ENCODE data around the gene HIRA.

Gene HIRA

GRCh38 chr22:19358195-19358594, 73.3 kb downstream of the HIRA start:
- no peaks in the 10 kb centered on the region for H3K9me3 ChIP-seq (ENCODE audit: low read length)
- H3K27ac ChIP-seq (ENCODE audit: low read depth, low read length), result no peak overlapping the region
- H3K9ac ChIP-seq (ENCODE audit: low read length), result no peak overlapping the region
- H3K27me3 ChIP-seq (ENCODE audit: control insufficient read depth in 1 of 2, insufficient read depth in 2 of 2, low read length in 2 of 2), result no peaks in the 10 kb centered on the region
- H3K4me3 ChIP-seq (ENCODE audit: low read depth in 1 of 2, low read length in 2 of 2), result no peak overlapping the region
- H3K4me1 ChIP-seq (ENCODE audit: insufficient read depth, low read length), result no peaks in the 10 kb centered on the region
- H3K36me3 ChIP-seq (ENCODE audit: insufficient read depth, low read length), result peaks cover 73% of the 10 kb centered on the region

- Histone ChIP-seq H3K36me3 (ENCODE audit: insufficient read depth, low read length) (peaks cover 79% of the 10 kb centered on the region), H3K27me3 (ENCODE audit: control insufficient read depth in 1 of 2, insufficient read depth in 2 of 2, low read length in 2 of 2) (no peaks in the 10 kb centered on the region), H3K27ac (ENCODE audit: low read depth, low read length) (no peak overlapping the region), H3K9ac (ENCODE audit: low read length) (no peak overlapping the region), H3K4me3 (ENCODE audit: low read depth in 1 of 2, low read length in 2 of 2) (no peak overlapping the region), H3K9me3 (ENCODE audit: low read length) (no peaks in the 10 kb centered on the region), H3K4me1 (ENCODE audit: insufficient read depth, low read length) (no peaks in the 10 kb centered on the region)
Measured at GRCh38 chr22:19357270-19358105, 74.0 kb downstream of the HIRA start.

GRCh38 chr22:19356708-19357269, 74.7 kb downstream of the HIRA start:
- H3K27ac ChIP-seq (ENCODE audit: low read depth, low read length), result no peak overlapping the region
- H3K4me3 ChIP-seq (ENCODE audit: low read depth in 1 of 2, low read length in 2 of 2), result no peak overlapping the region
- no peak overlapping the region for H3K9ac ChIP-seq (ENCODE audit: low read length)
- H3K9me3 ChIP-seq (ENCODE audit: low read length), result no peaks in the 10 kb centered on the region
- H3K27me3 ChIP-seq (ENCODE audit: control insufficient read depth in 1 of 2, insufficient read depth in 2 of 2, low read length in 2 of 2), result no peaks in the 10 kb centered on the region
- H3K4me1 ChIP-seq (ENCODE audit: insufficient read depth, low read length), result no peaks in the 10 kb centered on the region
- H3K36me3 ChIP-seq (ENCODE audit: insufficient read depth, low read length), result peaks cover 85% of the 10 kb centered on the region

DNA sequence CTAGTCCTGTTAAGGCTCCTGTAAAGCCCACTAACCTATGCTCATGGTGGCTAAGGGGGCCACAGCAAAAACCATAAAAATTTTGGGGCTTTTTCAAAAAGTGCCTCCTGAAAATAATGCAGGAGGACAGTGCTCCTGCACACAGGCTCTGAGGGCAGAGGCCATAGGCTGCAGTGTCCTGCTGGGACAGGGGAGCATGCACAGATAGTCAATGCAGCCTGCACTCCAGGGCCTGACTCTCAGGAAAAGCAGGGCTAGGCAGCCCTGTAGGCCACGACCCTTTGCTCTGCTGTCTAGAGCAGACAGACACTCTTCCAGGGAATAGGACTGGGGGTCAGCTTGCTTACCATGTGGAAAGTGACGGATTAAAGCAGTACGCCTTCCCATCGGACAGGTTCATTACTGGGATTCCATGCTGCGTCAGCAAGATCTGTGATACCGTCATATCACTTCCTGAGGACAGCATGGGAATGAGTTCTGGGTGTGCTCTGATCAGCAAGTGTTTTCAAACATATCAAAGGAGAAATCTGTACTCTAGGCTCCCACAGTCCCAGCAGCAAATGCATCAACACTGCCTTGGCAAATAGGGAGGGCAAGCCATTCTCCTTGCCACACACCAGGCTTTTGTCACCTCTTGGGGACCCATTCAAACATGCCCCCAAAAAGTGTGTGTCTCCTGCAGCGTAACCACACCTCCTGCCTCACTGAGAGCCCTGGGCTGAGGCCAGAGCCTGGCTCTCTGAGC, 75.9 kb downstream of the HIRA start:
- Histone ChIP-seq H3K36me3 (ENCODE audit: insufficient read depth, low read length) (peaks cover 86% of the 10 kb centered on the region), H3K4me3 (ENCODE audit: low read depth in 1 of 2, low read length in 2 of 2) (no peak overlapping the region), H3K4me1 (ENCODE audit: insufficient read depth, low read length) (no peaks in the 10 kb centered on the region), H3K9ac (ENCODE audit: low read length) (no peak overlapping the region), H3K9me3 (ENCODE audit: low read length) (no peaks in the 10 kb centered on the region), H3K27me3 (ENCODE audit: control insufficient read depth in 1 of 2, insufficient read depth in 2 of 2, low read length in 2 of 2) (no peaks in the 10 kb centered on the region), H3K27ac (ENCODE audit: low read depth, low read length) (no peak overlapping the region)

DNA sequence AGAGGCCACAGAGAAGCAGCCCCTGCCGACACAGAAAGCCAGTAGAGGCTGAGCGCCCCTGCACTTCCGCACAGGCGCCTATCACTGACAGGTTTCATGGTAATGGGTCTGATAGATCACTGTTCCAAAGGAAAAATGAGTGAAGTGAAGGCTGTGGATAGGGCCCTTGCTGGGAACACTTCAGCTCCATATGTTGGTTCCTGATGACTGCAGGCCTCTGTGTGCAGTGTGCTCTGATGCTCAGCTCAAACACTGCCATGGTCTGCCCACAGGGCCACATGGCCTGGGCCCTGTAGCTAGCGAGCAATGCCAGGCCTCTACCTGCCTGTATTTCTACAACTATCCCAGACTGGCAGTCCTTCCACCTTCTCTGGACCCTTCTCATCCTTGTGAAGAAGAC, 77.3 kb downstream of the HIRA start:
- Histone ChIP-seq H3K9me3 (ENCODE audit: low read length) (no peaks in the 10 kb centered on the region), H3K9ac (ENCODE audit: low read length) (no peak overlapping the region), H3K4me1 (ENCODE audit: insufficient read depth, low read length) (no peaks in the 10 kb centered on the region), H3K27me3 (ENCODE audit: control insufficient read depth in 1 of 2, insufficient read depth in 2 of 2, low read length in 2 of 2) (no peaks in the 10 kb centered on the region), H3K4me3 (ENCODE audit: low read depth in 1 of 2, low read length in 2 of 2) (no peak overlapping the region), H3K27ac (ENCODE audit: low read depth, low read length) (no peak overlapping the region), H3K36me3 (ENCODE audit: insufficient read depth, low read length) (peaks cover 84% of the 10 kb centered on the region)

DNA sequence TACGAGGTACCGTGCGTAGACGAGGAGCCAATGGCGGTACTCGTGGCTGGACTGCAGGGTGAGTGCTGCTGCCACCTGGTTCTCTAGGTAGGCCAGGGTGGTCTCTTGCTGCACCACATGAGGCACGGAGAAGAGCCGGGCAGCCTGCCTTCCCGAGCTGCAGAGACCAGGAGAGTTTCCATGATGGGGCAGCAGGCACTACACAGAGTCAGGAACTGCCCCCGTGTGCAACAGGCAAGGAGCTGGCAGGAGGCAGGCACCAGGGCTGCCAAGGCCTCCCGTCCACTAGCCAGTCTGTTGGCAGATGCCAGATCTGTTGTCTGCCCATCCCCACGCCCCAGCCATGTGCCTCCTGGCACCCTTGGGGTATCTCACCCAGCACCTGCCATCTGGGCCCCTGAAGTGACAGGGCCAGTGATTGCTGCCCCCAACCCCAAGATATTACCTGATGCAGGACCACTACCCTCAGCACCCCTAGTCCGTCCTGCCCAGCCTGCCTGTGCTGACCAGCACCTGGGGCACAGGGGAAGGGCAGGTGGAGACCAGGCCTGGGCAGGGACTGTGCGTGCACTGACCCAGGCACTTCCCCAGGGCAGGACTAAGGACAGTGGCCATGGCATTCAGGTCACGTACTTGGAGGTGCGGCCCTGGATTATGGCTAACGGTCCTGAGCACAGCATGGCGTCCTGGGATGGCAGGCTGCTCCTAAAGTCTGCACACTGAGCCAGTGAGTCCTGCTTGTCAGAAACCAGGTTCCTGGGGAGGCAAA, 78.0 kb downstream of the HIRA start:
- Histone ChIP-seq H3K4me1 (ENCODE audit: insufficient read depth, low read length) (no peaks in the 10 kb centered on the region), H3K9me3 (ENCODE audit: low read length) (no peaks in the 10 kb centered on the region), H3K9ac (ENCODE audit: low read length) (no peak overlapping the region), H3K27ac (ENCODE audit: low read depth, low read length) (no peak overlapping the region), H3K27me3 (ENCODE audit: control insufficient read depth in 1 of 2, insufficient read depth in 2 of 2, low read length in 2 of 2) (no peaks in the 10 kb centered on the region), H3K36me3 (ENCODE audit: insufficient read depth, low read length) (peaks cover 78% of the 10 kb centered on the region), H3K4me3 (ENCODE audit: low read depth in 1 of 2, low read length in 2 of 2) (no peak overlapping the region)

DNA sequence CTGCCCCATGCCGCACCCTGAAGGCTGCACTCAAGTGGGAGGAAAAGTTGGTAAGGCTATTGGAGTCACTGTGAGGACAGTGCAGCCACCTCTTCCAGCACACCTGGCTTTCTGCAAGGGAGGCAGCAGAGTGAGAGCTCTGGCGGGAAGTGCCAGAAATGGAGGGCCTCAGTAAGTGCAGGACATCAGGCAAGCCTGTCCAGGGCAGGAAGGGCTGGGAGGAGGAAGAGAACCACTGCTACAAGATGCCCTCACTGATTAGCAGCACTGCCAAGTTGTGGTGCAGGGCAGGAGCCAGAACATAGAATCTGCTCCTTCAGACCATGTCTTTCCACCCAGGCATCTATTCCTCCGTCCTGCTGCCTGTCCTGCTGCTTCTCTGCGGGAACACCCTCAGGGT, 78.8 kb downstream of the HIRA start:
- Histone ChIP-seq H3K9me3 (ENCODE audit: low read length) (no peaks in the 10 kb centered on the region), H3K36me3 (ENCODE audit: insufficient read depth, low read length) (peaks cover 72% of the 10 kb centered on the region), H3K4me3 (ENCODE audit: low read depth in 1 of 2, low read length in 2 of 2) (no peak overlapping the region), H3K4me1 (ENCODE audit: insufficient read depth, low read length) (no peaks in the 10 kb centered on the region), H3K27me3 (ENCODE audit: control insufficient read depth in 1 of 2, insufficient read depth in 2 of 2, low read length in 2 of 2) (no peaks in the 10 kb centered on the region), H3K27ac (ENCODE audit: low read depth, low read length) (no peak overlapping the region), H3K9ac (ENCODE audit: low read length) (no peak overlapping the region)

GRCh38 chr22:19352217-19352616, 79.3 kb downstream of the HIRA start:
- no peak overlapping the region for H3K27ac ChIP-seq (ENCODE audit: low read depth, low read length)
- peaks cover 66% of the 10 kb centered on the region for H3K36me3 ChIP-seq (ENCODE audit: insufficient read depth, low read length)
- no peaks in the 10 kb centered on the region for H3K9me3 ChIP-seq (ENCODE audit: low read length)
- H3K4me3 ChIP-seq (ENCODE audit: low read depth in 1 of 2, low read length in 2 of 2), result no peak overlapping the region
- H3K4me1 ChIP-seq (ENCODE audit: insufficient read depth, low read length), result no peaks in the 10 kb centered on the region
- H3K27me3 ChIP-seq (ENCODE audit: control insufficient read depth in 1 of 2, insufficient read depth in 2 of 2, low read length in 2 of 2), result no peaks in the 10 kb centered on the region
- H3K9ac ChIP-seq (ENCODE audit: low read length), result no peak overlapping the region

- H3K9ac ChIP-seq (ENCODE audit: low read length), result no peak overlapping the region
- H3K27ac ChIP-seq (ENCODE audit: low read depth, low read length), result no peak overlapping the region
- no peaks in the 10 kb centered on the region for H3K4me1 ChIP-seq (ENCODE audit: insufficient read depth, low read length)
- no peaks in the 10 kb centered on the region for H3K27me3 ChIP-seq (ENCODE audit: control insufficient read depth in 1 of 2, insufficient read depth in 2 of 2, low read length in 2 of 2)
- H3K36me3 ChIP-seq (ENCODE audit: insufficient read depth, low read length), result peaks cover 71% of the 10 kb centered on the region
- H3K9me3 ChIP-seq (ENCODE audit: low read length), result no peaks in the 10 kb centered on the region
- no peak overlapping the region for H3K4me3 ChIP-seq (ENCODE audit: low read depth in 1 of 2, low read length in 2 of 2)
Measured at GRCh38 chr22:19351604-19352003, 79.9 kb downstream of the HIRA start.

- Histone ChIP-seq H3K27ac (ENCODE audit: low read depth, low read length) (no peak overlapping the region), H3K4me1 (ENCODE audit: insufficient read depth, low read length) (no peaks in the 10 kb centered on the region), H3K27me3 (ENCODE audit: control insufficient read depth in 1 of 2, insufficient read depth in 2 of 2, low read length in 2 of 2) (no peaks in the 10 kb centered on the region), H3K9me3 (ENCODE audit: low read length) (no peaks in the 10 kb centered on the region), H3K36me3 (ENCODE audit: insufficient read depth, low read length) (peaks cover 69% of the 10 kb centered on the region), H3K4me3 (ENCODE audit: low read depth in 1 of 2, low read length in 2 of 2) (no peak overlapping the region), H3K9ac (ENCODE audit: low read length) (no peak overlapping the region)
Measured at GRCh38 chr22:19350947-19351346, 80.6 kb downstream of the HIRA start.

GRCh38 chr22:19350476-19350859, 81.1 kb downstream of the HIRA start:
- Histone ChIP-seq H3K4me3 (ENCODE audit: low read depth in 1 of 2, low read length in 2 of 2) (no peak overlapping the region), H3K9ac (ENCODE audit: low read length) (no peak overlapping the region), H3K4me1 (ENCODE audit: insufficient read depth, low read length) (no peaks in the 10 kb centered on the region), H3K36me3 (ENCODE audit: insufficient read depth, low read length) (peaks cover 64% of the 10 kb centered on the region), H3K27me3 (ENCODE audit: control insufficient read depth in 1 of 2, insufficient read depth in 2 of 2, low read length in 2 of 2) (no peaks in the 10 kb centered on the region), H3K9me3 (ENCODE audit: low read length) (no peaks in the 10 kb centered on the region), H3K27ac (ENCODE audit: low read depth, low read length) (no peak overlapping the region)

Data from muscle layer of colon (tissue), 2 donors.